DND-41 (cell line): Measurements from ENCODE around the gene TTC23L.

ENCODE experiments used
- ATAC-seq: fragments of 200-7000 bp; cut with Tn5 transposase; 3 replicates; pipeline ENCODE4 v1.9.1; 2021; ENCODE audit warnings: low read depth; ENCODE audit not compliant: insufficient read depth
- DNase-seq: peaks from one replicate; pipeline ENCODE4 v3.0.0-alpha.2; 2020
- H2AFZ ChIP-seq: 2 replicates; pipeline ENCODE4 v1.6.0; 2012; ENCODE audit warnings: low read depth, low read length
- H3K27ac ChIP-seq: 2 replicates; pipeline ENCODE4 v1.5.1; 2012; ENCODE audit warnings: low read length, inconsistent platforms
- H3K27me3 ChIP-seq: fragments of 200-600 bp; sonication (generic); 2 replicates; pipeline ENCODE4 v1.6.0; 2012; ENCODE audit warnings: low read length, mild to moderate bottlenecking, inconsistent platforms; ENCODE audit not compliant: insufficient read depth, poor library complexity
- H3K36me3 ChIP-seq: 2 replicates; pipeline ENCODE4 v1.5.1; 2012; ENCODE audit warnings: low read length, inconsistent platforms; ENCODE audit not compliant: insufficient read depth
- H3K4me1 ChIP-seq: 2 replicates; pipeline ENCODE4 v1.5.1; 2012; ENCODE audit warnings: mild to moderate bottlenecking, low read length; ENCODE audit not compliant: insufficient read depth
- H3K4me2 ChIP-seq: 2 replicates; pipeline ENCODE4 v1.6.0; 2012; ENCODE audit warnings: mild to moderate bottlenecking, moderate library complexity, low read length, inconsistent platforms; ENCODE audit not compliant: insufficient read depth
- H3K4me3 ChIP-seq, 2 experiments: fragments of 200-600 bp in 1 of 2; shearing (Covaris generic) in 1 of 2; 2 replicates each; pipeline ENCODE4 v1.5.1; 2012 to 2016; ENCODE audit warnings: inconsistent platforms in 2 of 2, low read length in 2 of 2, mild to moderate bottlenecking in 2 of 2, low read depth in 1 of 2, moderate library complexity in 1 of 2
- H3K79me2 ChIP-seq: 2 replicates; pipeline ENCODE4 v1.6.0; 2012; ENCODE audit warnings: low read length, inconsistent platforms; ENCODE audit not compliant: insufficient read depth
- H3K9ac ChIP-seq: 2 replicates; pipeline ENCODE4 v1.6.0; 2012; ENCODE audit warnings: low read depth, mild to moderate bottlenecking, inconsistent platforms, low read length, moderate library complexity
- H3K9me3 ChIP-seq: 2 replicates; pipeline ENCODE4 v1.5.1; 2012; ENCODE audit warnings: low read length, moderate library complexity, mild to moderate bottlenecking, inconsistent platforms; ENCODE audit not compliant: insufficient read depth, severe bottlenecking
- H4K20me1 ChIP-seq: 2 replicates; pipeline ENCODE4 v1.6.0; 2012; ENCODE audit warnings: low read length; ENCODE audit not compliant: insufficient read depth
- EZH2 ChIP-seq: IDR thresholded peaks from 3 replicates; pipeline ENCODE4 v1.6.1; 2012; ENCODE audit warnings: borderline replicate concordance, low read depth, mild to moderate bottlenecking, moderate library complexity, low read length, inconsistent platforms; ENCODE audit not compliant: severe bottlenecking
- TF ChIP-seq, protein P1 (sequence below): IDR thresholded peaks from 2 replicates; pipeline ENCODE4 v1.5.1; 2012; ENCODE audit warnings: borderline replicate concordance, low read length, moderate library complexity, mild to moderate bottlenecking; ENCODE audit not compliant: poor library complexity, severe bottlenecking; ENCODE audit errors: extremely low read depth

The TTC23L gene

DNA sequence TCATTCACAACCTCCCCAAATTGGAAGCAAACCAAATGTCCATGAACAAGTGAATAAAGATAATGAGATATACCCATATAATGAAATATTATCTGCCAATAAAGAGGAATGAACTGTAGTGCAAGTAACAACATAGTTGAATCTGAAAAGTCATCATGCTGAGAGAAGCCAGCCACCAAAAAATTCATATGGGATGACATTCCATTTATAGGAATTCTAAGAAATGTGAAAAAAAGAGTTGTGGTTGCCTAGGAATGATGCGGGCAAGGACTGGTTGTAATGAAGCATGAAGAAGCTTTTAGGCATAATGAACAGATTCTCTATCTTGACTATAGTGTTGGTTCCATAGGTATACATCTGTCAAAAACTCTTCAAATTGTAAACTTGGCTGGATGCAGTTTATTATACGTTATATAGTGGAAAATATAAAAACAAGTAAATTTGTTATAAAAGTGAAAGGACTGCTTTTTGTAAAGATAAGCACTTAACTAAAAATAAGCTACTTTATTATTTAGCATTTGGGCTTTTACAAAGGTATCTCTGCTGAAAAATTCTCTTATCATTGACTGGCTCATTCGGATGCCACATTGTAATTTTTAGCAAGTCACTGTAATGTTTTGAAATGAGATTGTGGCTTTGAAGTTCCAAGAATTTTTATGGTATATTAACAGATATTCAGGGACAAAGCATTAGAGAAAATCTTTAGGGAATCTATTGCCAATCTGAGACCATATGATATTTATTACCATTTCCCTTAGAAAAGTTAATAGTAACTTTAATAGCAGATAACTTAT lies 21.2 kb upstream of the TTC23L start:
- Histone ChIP-seq H3K79me2 (no peaks in the 10 kb centered on the region), H3K4me2 (no peak overlapping the region), H4K20me1 (no peaks in the 10 kb centered on the region), H3K27ac (no peak overlapping the region), H3K9ac (no peak overlapping the region), H3K27me3 (peaks cover 9% of the 10 kb centered on the region), H2AFZ (no peak overlapping the region), H3K9me3 (no peaks in the 10 kb centered on the region), H3K4me1 (no peaks in the 10 kb centered on the region), H3K4me3 (no peak overlapping the region), H3K36me3 (no peaks in the 10 kb centered on the region)
- TF ChIP-seq EZH2, result no peak
- TF ChIP-seq, protein P1, sequence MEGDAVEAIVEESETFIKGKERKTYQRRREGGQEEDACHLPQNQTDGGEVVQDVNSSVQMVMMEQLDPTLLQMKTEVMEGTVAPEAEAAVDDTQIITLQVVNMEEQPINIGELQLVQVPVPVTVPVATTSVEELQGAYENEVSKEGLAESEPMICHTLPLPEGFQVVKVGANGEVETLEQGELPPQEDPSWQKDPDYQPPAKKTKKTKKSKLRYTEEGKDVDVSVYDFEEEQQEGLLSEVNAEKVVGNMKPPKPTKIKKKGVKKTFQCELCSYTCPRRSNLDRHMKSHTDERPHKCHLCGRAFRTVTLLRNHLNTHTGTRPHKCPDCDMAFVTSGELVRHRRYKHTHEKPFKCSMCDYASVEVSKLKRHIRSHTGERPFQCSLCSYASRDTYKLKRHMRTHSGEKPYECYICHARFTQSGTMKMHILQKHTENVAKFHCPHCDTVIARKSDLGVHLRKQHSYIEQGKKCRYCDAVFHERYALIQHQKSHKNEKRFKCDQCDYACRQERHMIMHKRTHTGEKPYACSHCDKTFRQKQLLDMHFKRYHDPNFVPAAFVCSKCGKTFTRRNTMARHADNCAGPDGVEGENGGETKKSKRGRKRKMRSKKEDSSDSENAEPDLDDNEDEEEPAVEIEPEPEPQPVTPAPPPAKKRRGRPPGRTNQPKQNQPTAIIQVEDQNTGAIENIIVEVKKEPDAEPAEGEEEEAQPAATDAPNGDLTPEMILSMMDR, result no peak
- ATAC-seq (no peak), DNase-seq (no peak)

DNA sequence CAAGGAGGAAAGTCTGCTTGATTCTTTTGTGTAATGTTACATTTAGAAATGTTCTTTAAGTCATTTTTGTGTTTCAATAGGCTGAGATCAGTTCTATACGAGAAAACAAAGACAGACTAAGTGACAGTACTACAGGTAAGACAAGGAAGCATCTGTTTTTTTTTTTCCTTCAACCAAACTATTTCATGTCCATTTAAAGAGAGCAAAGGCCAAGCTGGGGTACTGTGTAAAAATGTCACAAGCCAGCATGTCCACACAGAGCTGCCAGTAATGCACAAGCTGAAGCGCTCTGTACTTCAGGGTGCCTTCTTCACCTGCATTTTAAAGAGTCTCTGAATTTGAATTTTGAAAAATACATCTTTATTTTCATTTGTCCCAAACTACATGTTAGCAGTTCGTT lies 20.2 kb upstream of the TTC23L start:
- Histone ChIP-seq H3K9ac (no peak overlapping the region), H3K9me3 (no peaks in the 10 kb centered on the region), H3K27ac (no peak overlapping the region), H3K27me3 (peaks cover 3% of the 10 kb centered on the region), H3K4me3 (no peak overlapping the region), H3K79me2 (no peaks in the 10 kb centered on the region), H4K20me1 (no peaks in the 10 kb centered on the region), H3K36me3 (no peaks in the 10 kb centered on the region), H3K4me2 (no peak overlapping the region), H3K4me1 (no peaks in the 10 kb centered on the region), H2AFZ (no peak overlapping the region)
- no peak for ATAC-seq
- TF ChIP-seq EZH2, result no peak
- TF ChIP-seq, protein P1, result no peak
- DNase-seq, result no peak

DNA sequence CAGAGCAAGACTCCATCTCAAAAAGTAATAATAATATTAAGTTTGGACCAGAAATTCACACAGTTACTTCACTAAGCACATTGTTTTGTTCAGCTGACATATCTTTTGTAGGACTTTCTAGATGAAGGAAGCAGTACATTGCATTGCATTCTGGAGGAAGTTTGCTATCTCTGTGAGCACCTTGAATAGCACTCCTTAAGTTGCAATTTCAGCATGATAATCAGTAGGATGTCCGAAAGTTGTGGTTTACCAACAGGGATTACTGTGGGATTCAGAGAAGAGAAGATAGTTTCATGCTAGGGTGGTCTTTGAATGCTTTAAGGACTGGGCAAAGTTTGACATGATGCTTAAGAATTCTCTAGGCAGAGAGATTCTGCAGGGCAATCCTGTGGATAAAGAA lies 18.4 kb upstream of the TTC23L start:
- H3K79me2 ChIP-seq, result no peaks in the 10 kb centered on the region
- TF ChIP-seq EZH2, result no peak
- TF ChIP-seq, protein P1, result no peak
- H3K9ac ChIP-seq, result no peak overlapping the region
- peaks cover 3% of the 10 kb centered on the region for H3K27me3 ChIP-seq
- no peak overlapping the region for H3K4me2 ChIP-seq
- no peaks in the 10 kb centered on the region for H3K36me3 ChIP-seq
- H3K4me3 ChIP-seq, result no peak overlapping the region
- DNase-seq (no peak), ATAC-seq (no peak)
- H3K4me1 ChIP-seq, result no peaks in the 10 kb centered on the region
- no peaks in the 10 kb centered on the region for H4K20me1 ChIP-seq
- H3K9me3 ChIP-seq, result no peaks in the 10 kb centered on the region
- no peak overlapping the region for H2AFZ ChIP-seq
- H3K27ac ChIP-seq, result no peak overlapping the region
